Activated T-helper 2 cell treated with anti-CD3 and anti-CD28 coated beads, Interferon-gamma antibody, Interleukin-2, Interleukin-4, amounts not matched to agents 10 μg/mL and 5 μg/mL and 100 μg/mL, durations not matched to agents 14 hours and 24 hours and 36 hours (primary cell): ENCODE results near the gene GIMAP5. TPM values are rescaled to one million over a fixed set of nuclear protein-coding genes. Genes with fewer than 3 reads are reported as not detected.
"Not testable (repeated sequence)": the region's sequence is repeated elsewhere in the genome, so short reads cannot be mapped to it uniquely, and the experiment has no call there.

Source experiments
- DNase-seq: peaks from one replicate; pipeline ENCODE4 v3.0.0; 2021; ENCODE audit warnings: low spot score
- H3K27ac Mint-ChIP-seq: one replicate; pipeline ENCODE4 v1.8.0; 2021; ENCODE audit warnings: mixed read lengths
- H3K27me3 Mint-ChIP-seq: one replicate; pipeline ENCODE4 v1.8.0; 2021; ENCODE audit warnings: low read depth, mixed read lengths
- H3K36me3 Mint-ChIP-seq: one replicate; pipeline ENCODE4 v1.8.0; 2021; ENCODE audit warnings: low read depth, mixed read lengths
- H3K4me1 Mint-ChIP-seq: one replicate; pipeline ENCODE4 v1.8.0; 2021; ENCODE audit warnings: low read depth, mixed read lengths
- H3K4me3 Mint-ChIP-seq: one replicate; pipeline ENCODE4 v1.8.0; 2021; ENCODE audit warnings: low read depth, mild to moderate bottlenecking, moderate library complexity, mixed read lengths
- H3K9me3 Mint-ChIP-seq: one replicate; pipeline ENCODE4 v1.8.0; 2021; ENCODE audit warnings: mixed read lengths
- intact Hi-C: fragments of 100-400 bp; cut with micrococcal nuclease; formaldehyde crosslinking; loops from one replicate; pipeline ENCODE4 v1.15.1; 2023
- total RNA-seq: library from RNA; stranded (reverse); gene quantifications from 2 replicates; pipeline ENCODE4 v1.2.3, GENCODE V29; 2022

GIMAP5 gene
- total RNA-seq, 1 donor from 2014 or later = 46.7 TPM

GRCh38 chr7:150754951-150755350, 17.7 kb downstream of the GIMAP5 start:
- no peak for DNase-seq
- intact Hi-C loops = loop anchor here (1.0 to 5.0 kb wide), 13 partner anchors 17 to 434 kb away; partner anchors contain the start of genes GIMAP1, GIMAP6 and ZNF775
- Mint-ChIP-seq H3K27me3 (no peaks in the 10 kb centered on the region), H3K4me1 (peaks cover 46% of the 10 kb centered on the region), H3K36me3 (no peaks in the 10 kb centered on the region), H3K9me3 (peaks cover 3% of the 10 kb centered on the region), H3K27ac (peak overlapping the region; percentile 94), H3K4me3 (peak overlapping the region; percentile 51)

GRCh38 chr7:150755473-150756099, 18.4 kb downstream of the GIMAP5 start:
- no peaks in the 10 kb centered on the region for H3K36me3 Mint-ChIP-seq
- peak overlapping the region; percentile 94 for H3K27ac Mint-ChIP-seq
- H3K9me3 Mint-ChIP-seq = peaks cover 3% of the 10 kb centered on the region
- intact Hi-C loops = loop anchor here (1.0 to 5.0 kb wide), 7 partner anchors 17 to 435 kb away; partner anchors contain the start of gene ZNF775
- H3K4me1 Mint-ChIP-seq = peaks cover 45% of the 10 kb centered on the region
- H3K4me3 Mint-ChIP-seq = peak overlapping the region; percentile 51
- H3K27me3 Mint-ChIP-seq = no peaks in the 10 kb centered on the region
- peak; percentile 71 for DNase-seq

- Mint-ChIP-seq H3K4me3 (peak overlapping the region; percentile 49), H3K27me3 (no peaks in the 10 kb centered on the region), H3K4me1 (peaks cover 42% of the 10 kb centered on the region), H3K27ac (peak overlapping the region; percentile 94), H3K36me3 (peaks cover under 1% of the 10 kb centered on the region), H3K9me3 (peaks cover 4% of the 10 kb centered on the region)
- no peak for DNase-seq
- intact Hi-C loops = loop anchor here (5.0 kb wide), 2 partner anchors 379 to 399 kb away; partner anchors contain the start of gene ZNF775
Measured at GRCh38 chr7:150756166-150756565, 18.9 kb downstream of the GIMAP5 start.

- Mint-ChIP-seq H3K4me3 (peak overlapping the region; percentile 41), H3K27ac (peak overlapping the region; percentile 94), H3K27me3 (no peaks in the 10 kb centered on the region), H3K9me3 (peaks cover 11% of the 10 kb centered on the region), H3K4me1 (peaks cover 40% of the 10 kb centered on the region), H3K36me3 (peaks cover 6% of the 10 kb centered on the region)
- DNase-seq = no peak
- intact Hi-C loops = loop anchor here (5.0 kb wide), 2 partner anchors 380 to 400 kb away; partner anchors contain the start of gene ZNF775
Measured at GRCh38 chr7:150756858-150757257, 19.6 kb downstream of the GIMAP5 start.

GRCh38 chr7:150759479-150759878, 22.3 kb downstream of the GIMAP5 start:
- intact Hi-C loops = loop anchor here (5.0 kb wide), 2 partner anchors 382 to 402 kb away; partner anchors contain the start of gene ZNF775
- no peak overlapping the region for H3K4me3 Mint-ChIP-seq
- H3K27ac Mint-ChIP-seq = no peak overlapping the region
- peaks cover 6% of the 10 kb centered on the region for H3K36me3 Mint-ChIP-seq
- no peak for DNase-seq
- H3K4me1 Mint-ChIP-seq = peaks cover 27% of the 10 kb centered on the region
- H3K27me3 Mint-ChIP-seq = peaks cover 2% of the 10 kb centered on the region
- peaks cover 11% of the 10 kb centered on the region for H3K9me3 Mint-ChIP-seq

GRCh38 chr7:150766334-150766709, 29.1 kb downstream of the GIMAP5 start:
- Mint-ChIP-seq H3K9me3 (peaks cover 6% of the 10 kb centered on the region), H3K36me3 (peaks cover 3% of the 10 kb centered on the region), H3K27ac (peak overlapping the region; percentile 11), H3K4me3 (no peak overlapping the region), H3K4me1 (peaks cover 10% of the 10 kb centered on the region), H3K27me3 (peaks cover 2% of the 10 kb centered on the region)
- intact Hi-C loops = no loop called here
- no peak for DNase-seq

- peaks cover 10% of the 10 kb centered on the region for H3K4me1 Mint-ChIP-seq
- intact Hi-C loops = no loop called here
- H3K36me3 Mint-ChIP-seq = no peaks in the 10 kb centered on the region
- no peak for DNase-seq
- peaks cover 15% of the 10 kb centered on the region for H3K27me3 Mint-ChIP-seq
- no peak overlapping the region for H3K4me3 Mint-ChIP-seq
- H3K27ac Mint-ChIP-seq = no peak overlapping the region
- H3K9me3 Mint-ChIP-seq = peaks cover 15% of the 10 kb centered on the region
Measured at GRCh38 chr7:150769768-150770167, 32.5 kb downstream of the GIMAP5 start.

- H3K27ac Mint-ChIP-seq, H3K4me3 Mint-ChIP-seq, H3K36me3 Mint-ChIP-seq, H3K4me1 Mint-ChIP-seq, DNase-seq, intact Hi-C loops: not testable (repeated sequence)
- Mint-ChIP-seq H3K9me3 (peaks cover 15% of the 10 kb centered on the region), H3K27me3 (peaks cover 30% of the 10 kb centered on the region)
Measured at GRCh38 chr7:150774131-150774530, 36.9 kb downstream of the GIMAP5 start.

GRCh38 chr7:150778014-150778737, 41.0 kb downstream of the GIMAP5 start:
- intact Hi-C loops = loop anchor here (1.0 to 2.0 kb wide), 2 partner anchors 99 to 208 kb away; no protein-coding TSS in a partner anchor
- Mint-ChIP-seq H3K9me3 (peaks cover 8% of the 10 kb centered on the region), H3K27me3 (peaks cover 29% of the 10 kb centered on the region), H3K4me1 (no peaks in the 10 kb centered on the region), H3K36me3 (no peaks in the 10 kb centered on the region), H3K27ac (no peak overlapping the region), H3K4me3 (no peak overlapping the region)
- DNase-seq = no peak

- peak; percentile 55 for DNase-seq
- intact Hi-C loops = loop anchor here (1.0 to 2.0 kb wide), 2 partner anchors 98 to 207 kb away; no protein-coding TSS in a partner anchor
- Mint-ChIP-seq H3K27ac (no peak overlapping the region), H3K9me3 (peaks cover 4% of the 10 kb centered on the region), H3K4me3 (no peak overlapping the region), H3K4me1 (no peaks in the 10 kb centered on the region), H3K27me3 (peaks cover 27% of the 10 kb centered on the region), H3K36me3 (no peaks in the 10 kb centered on the region)
Measured at GRCh38 chr7:150778738-150779301, 41.6 kb downstream of the GIMAP5 start.

GRCh38 chr7:150780292-150780691, 43.1 kb downstream of the GIMAP5 start:
- Mint-ChIP-seq H3K4me1 (no peaks in the 10 kb centered on the region), H3K9me3 (no peaks in the 10 kb centered on the region), H3K27me3 (peaks cover 25% of the 10 kb centered on the region), H3K36me3 (no peaks in the 10 kb centered on the region), H3K27ac (no peak overlapping the region), H3K4me3 (no peak overlapping the region)
- intact Hi-C loops = no loop called here
- DNase-seq = no peak

GRCh38 chr7:150781103-150781502, 43.9 kb downstream of the GIMAP5 start:
- DNase-seq = no peak
- H3K36me3 Mint-ChIP-seq = no peaks in the 10 kb centered on the region
- peaks cover 2% of the 10 kb centered on the region for H3K4me1 Mint-ChIP-seq
- no peak overlapping the region for H3K4me3 Mint-ChIP-seq
- intact Hi-C loops = no loop called here
- peaks cover 27% of the 10 kb centered on the region for H3K27me3 Mint-ChIP-seq
- H3K27ac Mint-ChIP-seq = no peak overlapping the region
- no peaks in the 10 kb centered on the region for H3K9me3 Mint-ChIP-seq
